Parathyroid adenoma (tissue), 2 donors: Measurements from ENCODE around the gene PEX12.
A peak's percentile ranks its signal among the peaks of the same experiment; 100 is the strongest.

Source experiments
- H2AFZ ChIP-seq: fragments of 300-600 bp; sonication (generic); one replicate; pipeline ENCODE4 v1.7.0; 2017; ENCODE audit warnings: antibody characterized with exemption, mild to moderate bottlenecking
- H3K27ac ChIP-seq: fragments of 300-600 bp; sonication (generic); one replicate; pipeline ENCODE4 v1.7.0; 2017
- H3K27me3 ChIP-seq: fragments of 300-600 bp; sonication (generic); one replicate; pipeline ENCODE4 v1.7.0; 2017; ENCODE audit warnings: low read length; ENCODE audit not compliant: control insufficient read depth, insufficient read depth
- H3K36me3 ChIP-seq: fragments of 300-600 bp; sonication (generic); one replicate; pipeline ENCODE4 v1.7.0; 2017; ENCODE audit warnings: low read length; ENCODE audit not compliant: control insufficient read depth, insufficient read depth
- H3K4me1 ChIP-seq: fragments of 300-600 bp; sonication (generic); one replicate; pipeline ENCODE4 v1.7.0; 2017; ENCODE audit warnings: control low read depth
- H3K4me2 ChIP-seq: fragments of 300-600 bp; sonication (generic); one replicate; pipeline ENCODE4 v1.7.0; 2017; ENCODE audit warnings: low read length
- H3K4me3 ChIP-seq: fragments of 300-600 bp; sonication (generic); one replicate; pipeline ENCODE4 v1.7.0; 2017; ENCODE audit warnings: low read depth, low read length
- H3K79me2 ChIP-seq: fragments of 300-600 bp; sonication (generic); one replicate; pipeline ENCODE4 v1.7.0; 2017; ENCODE audit warnings: control low read depth
- H3K9ac ChIP-seq: fragments of 300-600 bp; sonication (generic); one replicate; pipeline ENCODE4 v1.7.0; 2017; ENCODE audit warnings: mild to moderate bottlenecking
- H3K9me3 ChIP-seq: fragments of 300-600 bp; sonication (generic); one replicate; pipeline ENCODE4 v1.7.0; 2017; ENCODE audit warnings: low read length; ENCODE audit not compliant: control insufficient read depth
- CTCF ChIP-seq: fragments of 300-600 bp; sonication (generic); IDR thresholded peaks from one replicate; pipeline ENCODE4 v1.7.0; 2017; ENCODE audit warnings: antibody characterized with exemption, mild to moderate bottlenecking
- donor health status: primary hyperparathyroidism.

PEX12 gene

GRCh38 chr17:35542990-35543389, 35.4 kb downstream of the PEX12 start:
- H3K4me1 ChIP-seq, result no peaks in the 10 kb centered on the region
- H3K27ac ChIP-seq, result no peak overlapping the region
- no peak overlapping the region for H3K4me2 ChIP-seq
- H2AFZ ChIP-seq, result no peak overlapping the region
- no peak for TF ChIP-seq CTCF
- no peak overlapping the region for H3K9ac ChIP-seq
- no peaks in the 10 kb centered on the region for H3K27me3 ChIP-seq
- H3K36me3 ChIP-seq, result no peaks in the 10 kb centered on the region
- no peaks in the 10 kb centered on the region for H3K9me3 ChIP-seq
- H3K4me3 ChIP-seq, result no peak overlapping the region
- H3K79me2 ChIP-seq, result no peaks in the 10 kb centered on the region

- Histone ChIP-seq H3K4me2 (no peak overlapping the region), H3K27ac (no peak overlapping the region), H3K4me3 (no peak overlapping the region)
Measured at GRCh38 chr17:35541434-35541833, 36.9 kb downstream of the PEX12 start.

GRCh38 chr17:35540589-35541404, 37.6 kb downstream of the PEX12 start:
- Histone ChIP-seq H3K79me2 (no peaks in the 10 kb centered on the region), H3K4me2 (no peak overlapping the region), H3K4me3 (no peak overlapping the region), H3K4me1 (no peaks in the 10 kb centered on the region), H3K27me3 (no peaks in the 10 kb centered on the region), H3K9me3 (no peaks in the 10 kb centered on the region), H3K27ac (no peak overlapping the region), H2AFZ (no peak overlapping the region), H3K36me3 (no peaks in the 10 kb centered on the region), H3K9ac (no peak overlapping the region)
- TF ChIP-seq CTCF, result no peak

More at GRCh38 chr17:35541434-35541833, 36.9 kb downstream of the PEX12 start:
- Histone ChIP-seq H3K9me3 (no peaks in the 10 kb centered on the region), H3K4me1 (no peaks in the 10 kb centered on the region), H2AFZ (no peak overlapping the region), H3K79me2 (no peaks in the 10 kb centered on the region), H3K9ac (no peak overlapping the region), H3K27me3 (no peaks in the 10 kb centered on the region), H3K36me3 (no peaks in the 10 kb centered on the region)
- no peak for TF ChIP-seq CTCF

GRCh38 chr17:35539659-35540026, 38.7 kb downstream of the PEX12 start:
- no peak overlapping the region for H3K27ac ChIP-seq
- H3K36me3 ChIP-seq, result no peaks in the 10 kb centered on the region
- no peaks in the 10 kb centered on the region for H3K4me1 ChIP-seq
- no peak for TF ChIP-seq CTCF
- H2AFZ ChIP-seq, result peak overlapping the region; percentile 50
- H3K9me3 ChIP-seq, result no peaks in the 10 kb centered on the region
- H3K4me3 ChIP-seq, result no peak overlapping the region
- H3K9ac ChIP-seq, result no peak overlapping the region
- no peaks in the 10 kb centered on the region for H3K79me2 ChIP-seq
- H3K27me3 ChIP-seq, result no peaks in the 10 kb centered on the region
- no peak overlapping the region for H3K4me2 ChIP-seq
